HCT116 (cell line): ENCODE data around the gene CPM. TPM values are rescaled to one million over a fixed set of nuclear protein-coding genes. Genes with fewer than 3 reads are reported as not detected.

ENCODE experiments used
- ATAC-seq: fragments of 200-7000 bp; cut with Tn5 transposase; 2 replicates; pipeline ENCODE4 v1.9.1; 2020; ENCODE audit warnings: mild to moderate bottlenecking, moderate library complexity
- BruUV-seq: library from RNA; stranded (reverse); fragments of 400-500 nt; replicated peaks from 2 replicates; lab custom pipeline; 2021; lab: Mats Ljungman, UMichigan
- CTCF ChIA-PET: fragments of 300-600 bp; sonication (Branson Sonifier 250); formaldehyde crosslinking; loops from one replicate; lab custom pipeline; 2021; ENCODE audit warnings: antibody characterized with exemption; lab: Charles Lee
- POLR2A ChIA-PET: fragments of 300-600, 350-600 bp; sonication (Branson Sonifier 250); formaldehyde crosslinking; loops from one replicate; lab custom pipeline; 2021; ENCODE audit warnings: antibody characterized with exemption; lab: Charles Lee
- RAD21 ChIA-PET, 2 experiments: fragments of 300-600 bp; sonication (Branson Sonifier 250); formaldehyde crosslinking; loops; one replicate each; lab custom pipeline; 2023; ENCODE audit warnings: low total read pairs in 2 of 2; ENCODE audit not compliant: uncharacterized antibody in 2 of 2, unreplicated experiment in 2 of 2, low non-redundant PET in 1 of 2; lab: Charles Lee
- DNase-seq: peaks from one replicate; pipeline ENCODE4 v3.0.0-alpha.2; 2010; ENCODE audit warnings: low read depth, low spot score
- H2AFZ ChIP-seq: fragments of 200-600 bp; shearing (Covaris generic), sonication (generic); 2 replicates; pipeline ENCODE4 v1.6.1; 2017; ENCODE audit warnings: low read depth, mixed run types, mixed read lengths, antibody characterized with exemption, low read length; ENCODE audit not compliant: poor library complexity, severe bottlenecking
- H3K27ac ChIP-seq: 2 replicates; pipeline ENCODE4 v1.5.1; 2012; ENCODE audit warnings: low read depth, low read length
- H3K27me3 ChIP-seq: fragments of 200-600 bp; sonication (generic); 2 replicates; pipeline ENCODE4 v1.6.1; 2016; ENCODE audit warnings: mixed run types, low read length, mixed read lengths; ENCODE audit not compliant: insufficient read depth
- H3K36me3 ChIP-seq, 2 experiments: fragments of 200-500 bp in 1 of 2; fragments of 200-600 bp in 1 of 2; sonication (Bioruptor generic) in 1 of 2; sonication (generic) in 1 of 2; 2 replicates each; pipeline versions ENCODE4 v1.5.1 to v1.6.1; 2014 to 2016; ENCODE audit warnings: low read length in 2 of 2, inconsistent platforms in 1 of 2, mixed read lengths in 1 of 2, mixed run types in 1 of 2; ENCODE audit not compliant: insufficient read depth in 2 of 2, control insufficient read depth in 1 of 2
- H3K4me1 ChIP-seq, 2 experiments: fragments of 200-600 bp in 1 of 2; sonication (generic) in 1 of 2; 2 replicates each; pipeline versions ENCODE4 v1.5.1 to v1.6.1; 2012 to 2017; ENCODE audit warnings: low read length in 2 of 2, inconsistent platforms in 1 of 2, mild to moderate bottlenecking in 1 of 2, mixed read lengths in 1 of 2, mixed run types in 1 of 2, moderate library complexity in 1 of 2; ENCODE audit not compliant: insufficient read depth in 2 of 2, control insufficient read depth in 1 of 2
- H3K4me2 ChIP-seq: fragments of 200-600 bp; sonication (generic); 2 replicates; pipeline ENCODE4 v1.6.1; 2017; ENCODE audit warnings: mixed run types, low read length, mixed read lengths
- H3K4me3 ChIP-seq, 2 experiments: fragments of 200-600 bp in 1 of 2; sonication (generic) in 1 of 2; replicated peaks in 1 of 2; 2 replicates each; pipeline ENCODE4 v1.5.1; 2011 to 2016; ENCODE audit warnings: low read length in 2 of 2, control low read depth in 1 of 2, low read depth in 1 of 2, mild to moderate bottlenecking in 1 of 2, mixed read lengths in 1 of 2, mixed run types in 1 of 2
- H3K79me2 ChIP-seq: fragments of 200-600 bp; sonication (generic); 2 replicates; pipeline ENCODE4 v1.6.1; 2017; ENCODE audit warnings: mild to moderate bottlenecking, mixed run types, low read length, moderate library complexity, mixed read lengths; ENCODE audit not compliant: insufficient read depth
- H3K9ac ChIP-seq: fragments of 200-600 bp; sonication (generic); 2 replicates; pipeline ENCODE4 v1.6.1; 2016; ENCODE audit warnings: low read length, mixed read lengths
- H3K9me2 ChIP-seq: fragments of 200-600 bp; sonication (generic), shearing (Covaris generic); 2 replicates; pipeline ENCODE4 v1.6.1; 2017; ENCODE audit warnings: mixed run types, mild to moderate bottlenecking, moderate library complexity; ENCODE audit not compliant: insufficient read depth
- H3K9me3 ChIP-seq, 2 experiments: fragments of 200-500 bp in 1 of 2; fragments of 200-600 bp in 1 of 2; sonication (Bioruptor generic) in 1 of 2; sonication (generic) in 1 of 2; 2 replicates each; pipeline ENCODE4 v1.6.1; 2014 to 2017; ENCODE audit warnings: low read length in 2 of 2, mixed read lengths in 2 of 2, inconsistent platforms in 1 of 2, low read depth in 1 of 2, mild to moderate bottlenecking in 1 of 2, mixed run types in 1 of 2, moderate library complexity in 1 of 2; ENCODE audit not compliant: control insufficient read depth in 1 of 2, insufficient read depth in 1 of 2
- H4K20me1 ChIP-seq: fragments of 200-600 bp; sonication (generic), shearing (Covaris generic); 2 replicates; pipeline ENCODE4 v1.6.1; 2017; ENCODE audit warnings: mixed run types, mild to moderate bottlenecking, moderate library complexity; ENCODE audit not compliant: insufficient read depth
- CBX3 ChIP-seq: IDR thresholded peaks from 2 replicates; pipeline ENCODE4 v1.6.1; 2012; ENCODE audit warnings: low read depth
- CEBPB ChIP-seq: IDR thresholded peaks from 2 replicates; pipeline ENCODE4 v1.6.1; 2012; ENCODE audit warnings: low read depth
- EGR1 ChIP-seq: IDR thresholded peaks from 2 replicates; pipeline ENCODE4 v1.6.1; 2012; ENCODE audit warnings: low read depth
- EZH2 ChIP-seq: fragments of 200-600 bp; sonication (generic); IDR thresholded peaks from 2 replicates; pipeline ENCODE4 v1.6.1; 2017; ENCODE audit warnings: antibody characterized with exemption, mixed run types
- EZH2phosphoT487 ChIP-seq: fragments of 200-600 bp; IDR thresholded peaks from 2 replicates; pipeline ENCODE4 v1.6.1; 2018; ENCODE audit warnings: antibody characterized with exemption, borderline replicate concordance
- FOSL1 ChIP-seq: IDR thresholded peaks from 2 replicates; pipeline ENCODE4 v1.6.1; 2012; ENCODE audit warnings: low read depth
- POLR2A ChIP-seq: IDR thresholded peaks from 2 replicates; pipeline ENCODE4 v1.7.0; 2011; ENCODE audit warnings: borderline replicate concordance; ENCODE audit not compliant: insufficient read depth, insufficient read length; ENCODE audit errors: extremely low read depth
- POLR2AphosphoS5 ChIP-seq: IDR thresholded peaks from 2 replicates; pipeline ENCODE4 v1.6.1; 2011; ENCODE audit warnings: mild to moderate bottlenecking, low read depth, low read length, moderate library complexity
- RAD21 ChIP-seq: IDR thresholded peaks from 2 replicates; pipeline ENCODE4 v1.6.1; 2012; ENCODE audit warnings: low read depth, mild to moderate bottlenecking
- SIN3A ChIP-seq: IDR thresholded peaks from 2 replicates; pipeline ENCODE4 v1.6.1; 2012; ENCODE audit warnings: low read depth
- TCF7L2 ChIP-seq: IDR thresholded peaks from 2 replicates; pipeline ENCODE4 v1.7.0; 2011; ENCODE audit warnings: borderline replicate concordance, inconsistent platforms; ENCODE audit not compliant: insufficient read depth, insufficient read length; ENCODE audit errors: extremely low read depth
- ZFX ChIP-seq: fragments of 450-650 bp; IDR thresholded peaks from 2 replicates; pipeline ENCODE4 v1.6.1; 2017
- ZNF274 ChIP-seq: fragments of 200-500 bp; sonication (Bioruptor generic); IDR thresholded peaks from 2 replicates; pipeline ENCODE4 v1.6.1; 2014; ENCODE audit warnings: mild to moderate bottlenecking, low read depth, low read length, inconsistent platforms
- intact Hi-C: fragments of 100-400 bp; cut with micrococcal nuclease; formaldehyde crosslinking; loops from 2 replicates; pipeline ENCODE4 v1.10.0; 2022
- total RNA-seq: library from RNA; stranded (reverse); gene quantifications from one replicate; pipeline ENCODE4 v1.2.1, GENCODE V29; 2021; ENCODE audit not compliant: unreplicated experiment
- TF ChIP-seq, protein P1 (sequence below), 3 experiments: fragments of 200-600 bp in 1 of 3; sonication (generic) in 1 of 3; IDR thresholded peaks in 2 of 3; conservative IDR thresholded peaks in 1 of 3; 2 replicates each; pipeline ENCODE4 v1.5.1; 2012 to 2017; ENCODE audit warnings: low read depth in 2 of 3, low read length in 2 of 3, antibody characterized with exemption in 1 of 3, borderline replicate concordance in 1 of 3, control low read depth in 1 of 3, mild to moderate bottlenecking in 1 of 3, mixed read lengths in 1 of 3, mixed run types in 1 of 3, moderate library complexity in 1 of 3; ENCODE audit not compliant: insufficient read depth in 1 of 3
- TF ChIP-seq, protein P2 (sequence below): IDR thresholded peaks from 2 replicates; pipeline ENCODE4 v1.6.1; 2012; ENCODE audit warnings: low read depth
- TF ChIP-seq, protein P3 (sequence below): IDR thresholded peaks from 2 replicates; pipeline ENCODE4 v1.6.1; 2012
- TF ChIP-seq, protein P4 (sequence below): IDR thresholded peaks from 2 replicates; pipeline ENCODE4 v1.6.1; 2011; ENCODE audit warnings: mild to moderate bottlenecking, low read length, moderate library complexity; ENCODE audit not compliant: insufficient replicate concordance; ENCODE audit errors: extremely low read depth

The CPM gene
- total RNA-seq, 1 experiment from 2014 or later: 5.3 TPM

DNA sequence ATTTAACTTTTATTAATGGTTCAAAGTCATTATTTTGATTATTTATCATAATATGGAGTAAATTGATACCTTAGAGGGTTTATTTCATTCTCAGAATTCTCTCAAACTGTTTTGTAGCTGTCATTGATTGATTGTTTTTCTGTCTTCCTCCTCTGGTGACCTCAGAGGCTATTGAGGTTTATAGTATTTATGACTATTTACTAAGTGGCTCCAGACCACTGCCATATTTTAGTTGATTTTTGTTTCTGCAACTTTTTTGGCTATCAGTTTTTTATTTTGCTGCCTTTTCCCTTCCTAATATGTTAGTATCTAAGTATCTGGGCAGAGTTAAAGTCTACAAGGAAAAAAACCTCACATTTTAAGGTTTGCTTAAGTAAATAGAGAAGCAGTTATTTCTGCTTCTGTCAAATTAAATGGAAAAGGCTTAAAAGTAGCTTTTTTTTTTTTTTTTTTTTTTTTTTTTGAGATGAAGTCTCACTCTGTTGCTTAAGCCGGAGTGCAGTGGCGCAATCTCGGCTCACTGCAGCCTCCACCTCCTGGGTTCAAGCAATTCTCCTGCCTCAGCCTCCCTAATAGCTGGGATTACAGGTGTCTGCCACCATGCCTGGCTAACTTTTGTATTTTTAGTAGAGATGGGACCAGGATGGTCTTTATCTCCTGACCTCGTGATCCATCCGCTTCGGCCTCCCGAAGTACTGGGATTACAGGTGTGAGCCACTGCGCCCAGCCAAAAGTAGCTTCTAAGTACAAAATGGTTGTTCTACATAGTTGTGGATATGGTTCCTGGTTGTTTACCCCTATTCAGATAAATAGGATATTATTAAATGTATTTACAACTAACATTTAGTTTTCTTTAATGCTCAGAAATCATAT lies 116.8 kb downstream of the CPM start:
- ChIA-PET RAD21 (no interaction called here), POLR2A (no interaction called here), CTCF (interaction anchor here (0.9 kb wide), 1 partner anchor 14 kb away, joined by 3 read pairs; no protein-coding TSS in a partner anchor)
- Histone ChIP-seq H3K4me3 (no peak overlapping the region), H4K20me1 (peaks cover 4% of the 10 kb centered on the region; the same call in 1 of the 2 replicates), H3K9ac (no peak overlapping the region), H3K27ac (no peak overlapping the region), H2AFZ (no peak overlapping the region), H3K36me3 (peaks cover 36 to 72% of the 10 kb centered on the region in 2 experiments), H3K79me2 (peaks cover 95% of the 10 kb centered on the region), H3K9me3 (no peaks in the 10 kb centered on the region), H3K27me3 (no peaks in the 10 kb centered on the region), H3K4me2 (no peak overlapping the region), H3K9me2 (no peaks in the 10 kb centered on the region), H3K4me1 (no peaks in the 10 kb centered on the region)
- BruUV-seq: no TSS peak
- intact Hi-C loops: no loop called here
- no peak for TF ChIP-seq ZFX
- no peak for TF ChIP-seq EZH2
- no peak for TF ChIP-seq RAD21
- no peak for TF ChIP-seq FOSL1
- TF ChIP-seq ZNF274: no peak
- TF ChIP-seq, protein P1, sequence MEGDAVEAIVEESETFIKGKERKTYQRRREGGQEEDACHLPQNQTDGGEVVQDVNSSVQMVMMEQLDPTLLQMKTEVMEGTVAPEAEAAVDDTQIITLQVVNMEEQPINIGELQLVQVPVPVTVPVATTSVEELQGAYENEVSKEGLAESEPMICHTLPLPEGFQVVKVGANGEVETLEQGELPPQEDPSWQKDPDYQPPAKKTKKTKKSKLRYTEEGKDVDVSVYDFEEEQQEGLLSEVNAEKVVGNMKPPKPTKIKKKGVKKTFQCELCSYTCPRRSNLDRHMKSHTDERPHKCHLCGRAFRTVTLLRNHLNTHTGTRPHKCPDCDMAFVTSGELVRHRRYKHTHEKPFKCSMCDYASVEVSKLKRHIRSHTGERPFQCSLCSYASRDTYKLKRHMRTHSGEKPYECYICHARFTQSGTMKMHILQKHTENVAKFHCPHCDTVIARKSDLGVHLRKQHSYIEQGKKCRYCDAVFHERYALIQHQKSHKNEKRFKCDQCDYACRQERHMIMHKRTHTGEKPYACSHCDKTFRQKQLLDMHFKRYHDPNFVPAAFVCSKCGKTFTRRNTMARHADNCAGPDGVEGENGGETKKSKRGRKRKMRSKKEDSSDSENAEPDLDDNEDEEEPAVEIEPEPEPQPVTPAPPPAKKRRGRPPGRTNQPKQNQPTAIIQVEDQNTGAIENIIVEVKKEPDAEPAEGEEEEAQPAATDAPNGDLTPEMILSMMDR (IDR thresholded peaks at IDR 0.05 in 2 of 3, conservative IDR thresholded peaks at IDR 0.05 in 1 of 3; ENCODE audit: borderline replicate concordance in 1 of 3, insufficient read depth in 1 of 3, low read depth in 2 of 3, low read length in 2 of 3): no peak
- no peak for TF ChIP-seq EGR1
- TF ChIP-seq, protein P2, sequence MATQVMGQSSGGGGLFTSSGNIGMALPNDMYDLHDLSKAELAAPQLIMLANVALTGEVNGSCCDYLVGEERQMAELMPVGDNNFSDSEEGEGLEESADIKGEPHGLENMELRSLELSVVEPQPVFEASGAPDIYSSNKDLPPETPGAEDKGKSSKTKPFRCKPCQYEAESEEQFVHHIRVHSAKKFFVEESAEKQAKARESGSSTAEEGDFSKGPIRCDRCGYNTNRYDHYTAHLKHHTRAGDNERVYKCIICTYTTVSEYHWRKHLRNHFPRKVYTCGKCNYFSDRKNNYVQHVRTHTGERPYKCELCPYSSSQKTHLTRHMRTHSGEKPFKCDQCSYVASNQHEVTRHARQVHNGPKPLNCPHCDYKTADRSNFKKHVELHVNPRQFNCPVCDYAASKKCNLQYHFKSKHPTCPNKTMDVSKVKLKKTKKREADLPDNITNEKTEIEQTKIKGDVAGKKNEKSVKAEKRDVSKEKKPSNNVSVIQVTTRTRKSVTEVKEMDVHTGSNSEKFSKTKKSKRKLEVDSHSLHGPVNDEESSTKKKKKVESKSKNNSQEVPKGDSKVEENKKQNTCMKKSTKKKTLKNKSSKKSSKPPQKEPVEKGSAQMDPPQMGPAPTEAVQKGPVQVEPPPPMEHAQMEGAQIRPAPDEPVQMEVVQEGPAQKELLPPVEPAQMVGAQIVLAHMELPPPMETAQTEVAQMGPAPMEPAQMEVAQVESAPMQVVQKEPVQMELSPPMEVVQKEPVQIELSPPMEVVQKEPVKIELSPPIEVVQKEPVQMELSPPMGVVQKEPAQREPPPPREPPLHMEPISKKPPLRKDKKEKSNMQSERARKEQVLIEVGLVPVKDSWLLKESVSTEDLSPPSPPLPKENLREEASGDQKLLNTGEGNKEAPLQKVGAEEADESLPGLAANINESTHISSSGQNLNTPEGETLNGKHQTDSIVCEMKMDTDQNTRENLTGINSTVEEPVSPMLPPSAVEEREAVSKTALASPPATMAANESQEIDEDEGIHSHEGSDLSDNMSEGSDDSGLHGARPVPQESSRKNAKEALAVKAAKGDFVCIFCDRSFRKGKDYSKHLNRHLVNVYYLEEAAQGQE: no peak
- TF ChIP-seq TCF7L2: no peak
- TF ChIP-seq CBX3: no peak
- no peak for TF ChIP-seq SIN3A
- TF ChIP-seq EZH2phosphoT487: no peak
- TF ChIP-seq, protein P3, sequence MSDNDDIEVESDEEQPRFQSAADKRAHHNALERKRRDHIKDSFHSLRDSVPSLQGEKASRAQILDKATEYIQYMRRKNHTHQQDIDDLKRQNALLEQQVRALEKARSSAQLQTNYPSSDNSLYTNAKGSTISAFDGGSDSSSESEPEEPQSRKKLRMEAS: no peak
- TF ChIP-seq POLR2A: no peak
- no peak for TF ChIP-seq POLR2AphosphoS5
- TF ChIP-seq, protein P4, sequence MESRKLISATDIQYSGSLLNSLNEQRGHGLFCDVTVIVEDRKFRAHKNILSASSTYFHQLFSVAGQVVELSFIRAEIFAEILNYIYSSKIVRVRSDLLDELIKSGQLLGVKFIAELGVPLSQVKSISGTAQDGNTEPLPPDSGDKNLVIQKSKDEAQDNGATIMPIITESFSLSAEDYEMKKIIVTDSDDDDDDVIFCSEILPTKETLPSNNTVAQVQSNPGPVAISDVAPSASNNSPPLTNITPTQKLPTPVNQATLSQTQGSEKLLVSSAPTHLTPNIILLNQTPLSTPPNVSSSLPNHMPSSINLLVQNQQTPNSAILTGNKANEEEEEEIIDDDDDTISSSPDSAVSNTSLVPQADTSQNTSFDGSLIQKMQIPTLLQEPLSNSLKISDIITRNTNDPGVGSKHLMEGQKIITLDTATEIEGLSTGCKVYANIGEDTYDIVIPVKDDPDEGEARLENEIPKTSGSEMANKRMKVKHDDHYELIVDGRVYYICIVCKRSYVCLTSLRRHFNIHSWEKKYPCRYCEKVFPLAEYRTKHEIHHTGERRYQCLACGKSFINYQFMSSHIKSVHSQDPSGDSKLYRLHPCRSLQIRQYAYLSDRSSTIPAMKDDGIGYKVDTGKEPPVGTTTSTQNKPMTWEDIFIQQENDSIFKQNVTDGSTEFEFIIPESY: no peak
- TF ChIP-seq CEBPB: no peak
- DNase-seq (no peak), ATAC-seq (no peak)
